ENCODE data around the gene VPS39. TPM values are rescaled to one million over a fixed set of nuclear protein-coding genes. Genes with fewer than 3 reads are reported as not detected.

The VPS39 gene
- total RNA-seq, 1 donor from 2014 or later, result 22.6 TPM

DNA sequence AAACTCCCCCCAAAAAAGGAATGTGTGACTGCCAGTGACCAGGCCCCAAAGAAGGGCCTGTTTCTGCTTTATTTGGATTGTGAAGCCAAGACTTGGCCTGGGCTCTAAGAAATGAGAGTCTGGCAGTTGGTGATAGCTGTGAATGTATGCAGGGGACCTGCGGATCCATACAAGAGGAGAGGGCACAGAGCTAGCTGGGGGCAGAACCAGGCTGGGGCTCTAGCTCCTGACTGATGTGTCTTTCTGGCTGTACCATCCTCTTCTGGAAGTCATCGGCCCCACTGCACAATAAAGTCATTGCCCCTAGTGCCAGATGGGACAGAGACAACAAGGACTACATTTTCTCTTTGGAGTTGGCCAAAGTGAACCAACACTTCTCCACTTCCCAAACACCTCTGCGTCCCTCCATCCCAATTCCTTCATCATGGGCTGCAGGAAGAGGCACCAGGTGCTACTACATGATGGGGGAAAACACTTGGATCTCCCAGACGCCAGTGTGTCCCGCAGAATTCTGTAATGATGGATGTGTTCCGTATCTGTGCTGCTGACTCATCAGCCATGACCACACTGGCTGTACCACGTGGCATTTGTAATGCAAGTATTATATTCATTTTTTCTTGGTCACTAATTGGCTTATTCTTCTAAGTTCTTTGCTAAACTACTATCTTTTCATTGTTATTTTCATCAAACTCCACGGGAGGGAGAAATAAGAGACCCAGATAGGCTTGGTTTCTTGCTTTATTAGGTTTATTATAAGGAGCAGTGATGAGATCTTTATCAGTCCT lies 49.9 kb downstream of the VPS39 start:
- FAIRE-seq, result no peak
- H3K4me3 ChIP-seq (ENCODE audit: low read depth, low read length), result no peak overlapping the region
- peaks cover 15% of the 10 kb centered on the region for H3K36me3 ChIP-seq (ENCODE audit: control insufficient read depth, insufficient read depth, low read length)
- TF ChIP-seq, protein P1, sequence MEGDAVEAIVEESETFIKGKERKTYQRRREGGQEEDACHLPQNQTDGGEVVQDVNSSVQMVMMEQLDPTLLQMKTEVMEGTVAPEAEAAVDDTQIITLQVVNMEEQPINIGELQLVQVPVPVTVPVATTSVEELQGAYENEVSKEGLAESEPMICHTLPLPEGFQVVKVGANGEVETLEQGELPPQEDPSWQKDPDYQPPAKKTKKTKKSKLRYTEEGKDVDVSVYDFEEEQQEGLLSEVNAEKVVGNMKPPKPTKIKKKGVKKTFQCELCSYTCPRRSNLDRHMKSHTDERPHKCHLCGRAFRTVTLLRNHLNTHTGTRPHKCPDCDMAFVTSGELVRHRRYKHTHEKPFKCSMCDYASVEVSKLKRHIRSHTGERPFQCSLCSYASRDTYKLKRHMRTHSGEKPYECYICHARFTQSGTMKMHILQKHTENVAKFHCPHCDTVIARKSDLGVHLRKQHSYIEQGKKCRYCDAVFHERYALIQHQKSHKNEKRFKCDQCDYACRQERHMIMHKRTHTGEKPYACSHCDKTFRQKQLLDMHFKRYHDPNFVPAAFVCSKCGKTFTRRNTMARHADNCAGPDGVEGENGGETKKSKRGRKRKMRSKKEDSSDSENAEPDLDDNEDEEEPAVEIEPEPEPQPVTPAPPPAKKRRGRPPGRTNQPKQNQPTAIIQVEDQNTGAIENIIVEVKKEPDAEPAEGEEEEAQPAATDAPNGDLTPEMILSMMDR (IDR thresholded peaks at IDR 0.05; ENCODE audit: insufficient read depth, low read length, severe bottlenecking), result no peak
- peak; percentile 57 for DNase-seq (ENCODE audit: low read depth)
- H3K27me3 ChIP-seq (ENCODE audit: control insufficient read depth, insufficient read depth, low read length), result no peaks in the 10 kb centered on the region

DNA sequence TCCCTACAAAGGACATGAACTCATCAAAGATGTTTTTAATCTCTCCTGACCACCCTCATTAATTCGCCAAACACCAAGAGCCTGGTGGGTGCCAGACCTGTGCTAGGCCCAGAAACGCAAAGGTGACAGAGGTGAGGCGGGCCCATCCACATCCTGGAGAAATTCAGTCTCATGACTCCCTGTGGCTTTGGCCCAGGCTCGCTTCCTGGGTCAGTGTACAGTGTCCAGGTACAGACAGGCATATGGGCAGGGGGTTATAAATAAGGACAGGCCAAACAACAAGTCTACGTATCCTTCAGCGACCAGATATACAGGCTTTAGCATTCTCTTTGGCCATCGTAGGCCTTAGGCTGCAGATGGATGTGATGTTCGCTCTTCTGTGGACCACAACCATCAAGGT lies 50.7 kb downstream of the VPS39 start:
- FAIRE-seq (no peak), DNase-seq (ENCODE audit: low read depth) (no peak)
- Histone ChIP-seq H3K27me3 (ENCODE audit: control insufficient read depth, insufficient read depth, low read length) (no peaks in the 10 kb centered on the region), H3K36me3 (ENCODE audit: control insufficient read depth, insufficient read depth, low read length) (peaks cover 13% of the 10 kb centered on the region), H3K4me3 (ENCODE audit: low read depth, low read length) (no peak overlapping the region)
- TF ChIP-seq, protein P1 (IDR thresholded peaks at IDR 0.05; ENCODE audit: insufficient read depth, low read length, severe bottlenecking), result no peak

DNA sequence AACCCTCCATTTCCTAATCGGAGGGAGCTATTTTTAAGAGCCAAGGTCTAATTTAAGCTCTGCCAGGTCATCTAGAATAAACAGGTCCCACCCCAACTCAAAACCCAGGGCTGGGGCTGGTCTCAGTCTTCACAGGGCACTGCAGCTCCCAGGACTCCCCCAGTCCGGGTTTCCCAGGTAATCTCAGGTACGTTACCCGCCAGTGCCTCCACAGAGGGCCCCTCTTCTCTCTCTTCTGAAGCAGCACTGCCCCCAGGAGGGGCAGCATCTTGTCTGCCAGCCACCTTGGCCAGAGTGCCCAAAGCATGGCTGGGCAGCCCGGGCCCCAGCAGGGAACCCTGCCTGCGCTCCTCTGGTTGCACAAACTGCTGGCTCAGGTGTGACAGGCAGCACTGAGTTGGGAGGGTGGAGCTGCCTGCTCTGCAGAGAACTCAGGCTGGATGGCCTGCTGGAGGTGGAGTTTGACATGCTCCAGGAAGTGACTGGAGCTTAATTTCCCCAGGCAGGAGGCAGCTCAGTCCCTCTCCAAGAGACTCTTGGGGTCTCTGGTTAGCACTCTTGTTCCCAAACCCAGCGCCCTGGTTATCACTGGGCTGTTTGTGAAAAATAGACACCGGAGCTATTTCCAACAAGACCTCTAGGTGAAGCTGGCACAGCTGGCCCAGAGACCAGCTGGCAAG lies 51.7 kb downstream of the VPS39 start, which contains the start of gene PLA2G4F:
TSS of gene PLA2G4F (minus strand) at position 394 of the 680 bp plus-strand sequence. CDS start at position 307, 87 bp downstream.
- H3K4me3 ChIP-seq (ENCODE audit: low read depth, low read length), result peak within 1 kb of the TSS; percentile 43
- H3K36me3 ChIP-seq (ENCODE audit: control insufficient read depth, insufficient read depth, low read length), result peaks cover 5% of the 10 kb centered on the region
- no peaks in the 10 kb centered on the region for H3K27me3 ChIP-seq (ENCODE audit: control insufficient read depth, insufficient read depth, low read length)
- DNase-seq (ENCODE audit: low read depth) (peak; percentile 71), FAIRE-seq (peak; percentile 68)
- TF ChIP-seq, protein P1 (IDR thresholded peaks at IDR 0.05; ENCODE audit: insufficient read depth, low read length, severe bottlenecking), result peak; percentile 24

DNA sequence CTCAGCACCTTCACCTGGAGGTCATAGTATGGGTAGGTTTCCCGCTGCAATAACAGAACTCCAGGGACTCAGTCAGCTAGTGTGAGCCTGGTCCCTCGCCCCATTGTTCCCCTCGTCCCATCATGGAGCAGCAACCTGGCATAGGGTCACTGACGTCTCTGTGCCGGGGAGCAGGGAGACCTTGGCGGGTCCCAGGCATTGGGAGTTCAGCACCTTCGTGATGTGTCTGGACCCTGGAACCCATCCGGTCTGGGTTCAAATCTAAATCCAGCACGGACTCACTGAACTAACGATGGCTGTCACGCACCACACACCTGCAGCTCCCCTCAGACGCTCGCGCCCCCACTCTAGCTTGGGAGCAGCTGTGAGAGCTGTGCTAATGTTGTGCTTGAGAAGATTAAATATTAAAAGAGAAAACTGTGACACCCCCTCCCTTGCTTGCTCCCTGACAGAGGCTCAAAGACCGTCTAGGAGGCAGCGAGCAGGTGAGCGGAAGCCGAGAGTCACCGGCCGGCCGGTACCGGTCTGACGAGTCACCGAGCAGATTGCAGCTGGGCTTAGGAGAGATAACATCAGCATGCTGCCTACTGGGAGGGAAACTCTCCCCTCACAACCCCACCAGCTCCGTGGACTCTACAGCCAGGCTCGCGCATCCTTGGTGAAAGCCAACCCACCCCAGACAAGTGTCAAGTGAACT lies 52.4 kb downstream of the VPS39 start:
- peaks cover 5% of the 10 kb centered on the region for H3K36me3 ChIP-seq (ENCODE audit: control insufficient read depth, insufficient read depth, low read length)
- FAIRE-seq (no peak), DNase-seq (ENCODE audit: low read depth) (peak; percentile 54)
- H3K27me3 ChIP-seq (ENCODE audit: control insufficient read depth, insufficient read depth, low read length), result no peaks in the 10 kb centered on the region
- peak overlapping the region; percentile 43 for H3K4me3 ChIP-seq (ENCODE audit: low read depth, low read length)
- TF ChIP-seq, protein P1 (IDR thresholded peaks at IDR 0.05; ENCODE audit: insufficient read depth, low read length, severe bottlenecking), result no peak

DNA sequence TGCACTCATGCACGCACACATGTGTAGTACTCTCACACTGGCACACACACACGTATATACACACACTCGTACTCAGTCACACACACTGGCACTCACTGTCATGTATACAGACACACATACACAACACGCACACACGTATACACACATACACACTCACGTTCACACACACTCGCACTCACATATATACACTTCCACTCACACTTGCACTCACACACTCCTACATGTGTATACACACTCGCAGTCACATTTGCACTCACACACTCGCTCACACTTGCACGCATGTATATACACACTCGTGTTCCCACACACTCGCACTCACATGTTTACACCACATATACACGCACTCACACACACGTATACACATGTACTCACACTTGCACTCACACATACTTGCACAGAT lies 53.1 kb downstream of the VPS39 start:
- no peak overlapping the region for H3K4me3 ChIP-seq (ENCODE audit: low read depth, low read length)
- no peaks in the 10 kb centered on the region for H3K27me3 ChIP-seq (ENCODE audit: control insufficient read depth, insufficient read depth, low read length)
- peak; percentile 98 for FAIRE-seq
- TF ChIP-seq, protein P1 (IDR thresholded peaks at IDR 0.05; ENCODE audit: insufficient read depth, low read length, severe bottlenecking), result no peak
- peaks cover 1% of the 10 kb centered on the region for H3K36me3 ChIP-seq (ENCODE audit: control insufficient read depth, insufficient read depth, low read length)
- DNase-seq (ENCODE audit: low read depth), result no peak
